ENCODE measurements around the gene POLR2L.

The POLR2L gene

DNA sequence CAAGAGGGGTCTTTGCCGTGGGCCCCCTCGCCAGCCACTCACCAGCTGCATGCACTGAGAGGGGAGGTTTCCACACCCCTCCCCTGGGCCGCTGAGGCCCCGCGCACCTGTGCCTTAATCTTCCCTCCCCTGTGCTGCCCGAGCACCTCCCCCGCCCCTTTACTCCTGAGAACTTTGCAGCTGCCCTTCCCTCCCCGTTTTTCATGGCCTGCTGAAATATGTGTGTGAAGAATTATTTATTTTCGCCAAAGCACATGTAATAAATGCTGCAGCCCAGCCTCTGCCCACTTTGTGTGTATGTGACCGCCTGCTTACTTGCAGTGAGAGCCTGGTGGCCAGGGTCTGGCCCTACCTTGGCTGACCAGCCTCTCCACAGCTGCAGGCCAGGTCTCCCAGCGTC lies 17.4 kb downstream of the POLR2L start:
- DNase-seq, result no peak

DNA sequence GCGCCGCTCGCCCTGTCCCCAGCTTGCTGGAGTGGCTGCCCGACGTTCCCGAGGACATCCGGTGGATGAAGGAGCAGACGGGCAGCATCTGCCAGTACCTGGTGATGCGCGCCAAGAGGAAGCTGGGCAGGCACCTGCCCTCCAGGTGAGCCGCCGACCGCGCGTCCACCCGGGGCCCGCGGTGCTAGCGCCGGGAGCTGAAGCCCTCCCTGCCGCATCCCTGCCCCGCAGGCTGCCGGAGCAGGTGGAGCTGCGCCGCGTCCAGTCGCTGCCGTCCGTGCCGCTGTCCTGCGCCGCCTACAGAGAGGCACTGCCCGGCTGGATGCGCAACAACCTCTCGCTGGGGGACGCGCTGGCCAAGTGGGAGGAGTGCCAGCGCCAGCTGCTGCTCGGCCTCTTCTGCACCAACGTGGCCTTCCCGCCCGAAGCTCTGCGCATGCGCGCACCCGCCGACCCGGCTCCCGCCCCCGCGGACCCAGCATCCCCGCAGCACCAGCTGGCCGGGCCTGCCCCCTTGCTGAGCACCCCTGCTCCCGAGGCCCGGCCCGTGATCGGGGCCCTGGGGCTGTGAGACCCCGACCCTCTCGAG lies 17.9 kb downstream of the POLR2L start:
- no peak for DNase-seq

DNA sequence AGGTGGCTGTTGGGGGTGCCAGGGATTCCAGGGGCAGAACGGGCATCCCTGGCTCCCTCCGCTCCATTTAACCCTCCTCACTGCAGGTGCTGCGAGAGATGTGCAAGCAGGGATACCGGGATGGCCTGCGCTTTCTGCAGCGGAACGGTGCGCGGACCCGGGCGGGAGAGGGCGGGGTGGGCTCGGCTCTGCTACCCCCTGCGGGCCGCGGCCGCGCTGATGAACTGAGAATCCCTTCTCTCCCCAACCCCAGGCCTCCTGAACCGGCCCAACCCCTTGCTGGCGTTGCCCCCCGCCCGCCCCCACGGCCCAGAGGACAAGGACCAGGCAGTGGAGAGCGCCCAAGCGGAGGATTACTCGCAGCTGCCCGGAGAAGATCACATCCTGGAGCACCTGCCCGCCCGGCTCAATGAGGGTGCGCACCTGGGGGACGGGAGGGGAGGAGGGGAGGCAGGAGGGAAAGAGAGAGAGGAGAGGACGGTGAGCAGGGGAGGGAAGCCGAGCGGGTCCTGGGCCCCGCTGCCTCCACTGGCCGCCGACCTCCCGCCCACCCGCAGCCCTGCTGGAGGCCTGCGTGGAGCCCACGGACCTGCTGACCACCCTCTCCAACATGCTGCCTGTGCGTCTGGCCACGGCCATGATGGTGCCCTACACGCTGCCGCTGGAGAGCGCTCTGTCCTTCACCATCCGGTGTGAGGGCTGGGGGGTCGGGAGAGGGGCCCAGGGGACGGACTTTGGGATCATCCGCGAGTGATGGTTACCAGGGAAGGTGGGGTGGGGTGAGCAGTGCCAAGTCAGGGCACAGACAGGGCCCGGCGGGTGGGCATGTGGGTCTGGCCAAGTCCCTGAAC lies 18.7 kb downstream of the POLR2L start:
- DNase-seq, result no peak

DNA sequence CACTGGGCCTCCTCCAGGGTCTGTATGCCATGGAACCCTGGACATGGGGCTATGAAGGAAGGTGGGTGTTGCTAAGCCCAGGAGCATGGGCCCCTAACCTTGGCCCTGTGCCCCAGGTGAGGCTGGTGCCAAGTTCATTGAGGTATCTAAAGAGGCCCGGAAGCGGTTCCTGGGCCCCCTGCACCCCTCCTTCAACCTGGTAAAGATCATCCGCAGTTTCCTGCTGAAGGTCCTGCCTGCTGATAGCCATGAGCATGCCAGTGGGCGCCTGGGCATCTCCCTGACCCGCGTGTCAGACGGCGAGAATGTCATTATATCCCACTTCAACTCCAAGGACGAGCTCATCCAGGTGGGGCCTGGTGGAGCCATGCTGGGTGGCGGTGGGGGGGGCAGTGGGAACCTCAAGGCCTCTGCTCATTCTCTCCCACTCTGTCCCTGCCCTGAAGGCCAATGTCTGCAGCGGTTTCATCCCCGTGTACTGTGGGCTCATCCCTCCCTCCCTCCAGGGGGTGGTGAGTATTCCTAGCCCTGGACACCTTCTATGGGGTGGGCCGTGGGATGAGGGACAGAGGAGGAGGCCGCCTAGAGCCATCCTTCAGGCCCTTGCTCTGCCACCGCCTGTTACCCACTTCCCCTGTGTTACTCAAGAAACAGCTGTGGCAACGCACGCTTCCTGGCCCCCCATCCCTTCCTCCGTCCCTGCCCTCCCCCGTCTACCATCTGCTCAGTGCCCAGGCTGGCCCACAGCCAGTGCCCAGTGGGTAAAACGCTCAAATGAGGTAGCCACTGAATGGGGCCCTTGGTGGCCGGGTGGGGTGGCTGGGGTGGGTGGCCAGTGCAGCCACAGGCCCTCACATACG lies 20.6 kb downstream of the POLR2L start:
- no peak for DNase-seq

DNA sequence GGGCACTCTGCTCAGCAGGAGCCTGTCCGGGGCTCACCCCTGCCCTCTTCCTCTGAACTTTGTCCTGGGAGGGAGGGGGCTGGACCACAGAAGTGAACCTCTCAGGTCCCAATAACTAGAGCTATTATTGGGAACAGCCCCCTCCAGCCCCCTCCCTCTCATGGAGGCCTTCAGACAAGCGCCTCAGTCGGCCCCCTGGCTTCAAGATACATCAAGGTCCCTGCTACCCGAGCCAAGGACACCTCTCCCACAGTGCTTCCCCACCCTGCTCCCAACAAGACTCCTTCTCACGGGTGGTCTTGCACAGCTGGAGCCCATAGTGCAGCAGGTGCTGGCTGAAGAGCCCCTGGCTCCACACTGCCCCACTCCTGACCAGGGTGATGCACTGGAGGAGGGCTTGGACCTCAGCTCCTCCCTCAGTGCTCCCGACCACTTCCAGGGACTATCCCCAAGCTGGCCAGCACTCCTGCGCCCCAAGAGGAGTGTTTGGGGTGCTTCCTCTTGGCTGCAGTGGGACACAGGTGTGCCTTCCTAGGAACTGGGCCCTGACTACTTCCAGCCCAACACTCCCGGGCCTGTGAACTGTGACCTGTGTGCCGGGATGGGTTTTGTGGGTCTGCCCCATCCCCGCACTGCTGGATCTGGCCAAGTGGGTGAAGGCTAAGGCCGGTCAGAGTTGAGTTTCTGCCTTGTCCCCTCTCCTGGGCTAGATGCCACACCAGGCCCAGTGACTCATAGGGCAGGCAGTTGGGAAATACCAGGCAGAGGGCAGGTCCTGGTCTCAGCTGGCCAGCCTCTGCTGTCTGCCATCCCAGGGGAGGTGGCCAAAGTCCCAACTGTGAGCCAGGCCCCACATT lies 21.4 kb downstream of the POLR2L start:
- DNase-seq, result no peak

DNA sequence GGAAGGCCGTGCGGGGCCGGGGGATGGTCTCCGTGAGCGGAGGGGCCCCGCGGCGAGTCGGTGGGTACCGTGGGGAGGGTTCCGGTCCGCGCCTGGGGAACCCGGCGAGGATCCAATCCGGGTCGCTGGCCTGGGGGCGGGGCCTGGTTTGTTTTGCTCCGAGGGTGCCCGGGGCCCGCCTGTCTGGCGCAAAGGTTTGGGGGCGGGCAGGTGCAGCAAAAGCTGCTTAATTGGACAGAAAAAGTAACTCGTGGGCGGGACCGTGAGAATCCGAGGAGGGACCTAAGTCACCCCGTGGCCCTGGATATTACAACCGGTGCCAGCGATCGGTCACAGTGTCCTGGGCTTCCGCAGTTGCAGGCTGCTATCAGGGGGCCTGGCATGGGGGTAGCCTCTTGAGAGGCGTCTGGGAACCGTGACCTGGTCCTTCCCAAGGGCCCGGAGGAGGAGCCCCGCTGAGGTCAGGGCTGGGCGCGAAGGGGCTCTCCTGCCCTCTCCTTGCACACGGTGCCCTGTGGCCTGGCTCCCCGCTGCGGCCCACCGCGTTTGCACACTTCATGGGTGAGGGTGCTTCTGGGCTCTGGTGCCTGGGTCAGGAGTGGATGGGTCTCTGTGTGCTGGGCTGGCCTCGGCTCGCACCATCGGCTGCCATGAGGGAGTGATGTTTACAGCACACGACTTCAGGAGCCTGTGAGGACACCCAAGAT lies 22.2 kb downstream of the POLR2L start:
- peak; percentile 89 to 97 (median 92) for DNase-seq

DNA sequence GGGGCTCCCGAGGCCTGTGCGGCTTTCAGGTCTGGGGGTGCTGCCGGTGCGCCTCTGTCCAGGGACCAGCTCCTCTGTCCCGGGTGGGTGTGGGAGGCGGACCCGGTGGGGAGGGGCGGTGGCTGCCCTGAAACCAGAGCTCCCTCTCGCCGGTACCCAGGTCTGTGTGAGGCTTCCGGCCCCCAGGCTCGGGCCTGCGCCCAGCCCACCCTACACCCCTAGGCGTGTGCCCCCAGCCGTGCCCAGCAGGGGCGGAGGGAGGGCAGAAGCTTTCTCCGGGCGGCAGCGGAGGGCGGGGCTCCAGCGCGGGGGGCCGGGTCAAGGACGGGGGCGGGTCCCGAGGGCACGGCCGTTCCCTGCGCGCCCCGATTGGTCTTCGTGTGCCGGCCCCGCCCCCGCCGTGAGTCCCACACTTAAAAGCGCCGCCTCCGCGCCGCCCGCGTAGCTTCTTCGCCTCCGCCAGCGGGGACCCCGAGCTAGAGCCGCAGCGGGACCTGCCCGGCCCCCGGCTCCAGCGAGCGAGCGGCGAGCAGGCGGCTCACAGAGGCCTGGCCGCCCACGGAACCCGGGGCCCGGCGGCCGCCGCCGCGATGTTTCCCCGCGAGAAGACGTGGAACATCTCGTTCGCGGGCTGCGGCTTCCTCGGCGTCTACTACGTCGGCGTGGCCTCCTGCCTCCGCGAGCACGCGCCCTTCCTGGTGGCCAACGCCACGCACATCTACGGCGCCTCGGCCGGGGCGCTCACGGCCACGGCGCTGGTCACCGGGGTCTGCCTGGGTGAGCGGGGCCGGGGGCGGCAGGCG lies 23.0 kb downstream of the POLR2L start:
- DNase-seq, result peak; percentile 84 to 94 (median 90)

DNA sequence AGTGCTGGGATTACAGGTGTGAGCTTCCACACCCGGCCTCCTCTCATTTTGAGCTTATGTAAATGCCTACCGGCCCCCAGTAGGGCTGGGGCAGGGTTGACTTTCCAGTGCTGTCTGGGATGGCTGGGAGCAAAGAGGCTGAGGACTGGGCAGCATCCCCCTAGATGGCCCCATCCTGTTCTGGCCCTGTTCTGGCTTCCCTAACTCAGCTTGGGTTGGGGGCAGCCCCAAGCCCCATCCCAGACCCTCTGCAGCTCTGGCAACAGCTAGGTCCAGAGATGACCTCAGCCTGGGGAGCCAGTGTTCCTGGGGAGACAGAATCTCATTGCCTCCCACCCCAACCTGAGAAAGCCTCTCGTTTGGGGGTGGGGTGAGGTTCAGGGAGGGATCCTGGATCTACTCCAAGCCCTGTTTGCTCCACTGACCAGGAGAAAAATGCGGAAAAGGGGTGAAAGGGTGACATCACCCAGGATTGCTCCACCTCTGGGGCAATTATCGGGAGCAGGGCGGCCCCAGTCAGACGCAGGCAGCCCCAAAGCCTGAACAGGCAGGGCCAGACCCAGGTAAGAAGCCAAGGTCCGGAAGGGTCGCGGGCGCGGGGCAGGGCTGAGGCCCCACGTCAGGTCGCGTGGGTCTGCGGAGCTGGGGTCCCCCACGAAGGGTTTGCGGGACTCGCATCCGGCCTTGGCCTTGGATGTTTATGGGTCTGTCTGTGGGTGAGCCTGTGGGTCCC lies 23.8 kb downstream of the POLR2L start, which contains the start of gene PNPLA2:
TSS of gene PNPLA2 (plus strand) at position 519 of the 733 bp plus-strand sequence. CDS start 805 bp downstream, outside the sequence.
- DNase-seq, result no peak

DNA sequence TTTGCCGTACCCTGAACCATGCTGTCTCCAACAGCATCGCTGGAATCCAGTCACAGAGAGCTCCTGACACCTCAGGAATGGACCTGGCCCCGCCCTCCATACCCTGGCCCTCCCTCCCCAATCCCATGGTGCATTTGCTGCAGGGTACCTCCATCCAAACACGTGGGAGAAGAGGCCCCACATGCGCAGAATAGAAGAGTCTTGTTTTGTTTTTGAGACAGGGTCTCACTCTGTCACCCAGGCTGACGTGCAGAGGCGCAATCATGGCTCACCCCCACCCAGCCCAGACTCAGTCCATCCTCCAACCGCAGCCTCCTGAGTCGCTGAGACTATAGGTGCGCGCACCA lies 25.9 kb downstream of the POLR2L start:
- no peak for DNase-seq

DNA sequence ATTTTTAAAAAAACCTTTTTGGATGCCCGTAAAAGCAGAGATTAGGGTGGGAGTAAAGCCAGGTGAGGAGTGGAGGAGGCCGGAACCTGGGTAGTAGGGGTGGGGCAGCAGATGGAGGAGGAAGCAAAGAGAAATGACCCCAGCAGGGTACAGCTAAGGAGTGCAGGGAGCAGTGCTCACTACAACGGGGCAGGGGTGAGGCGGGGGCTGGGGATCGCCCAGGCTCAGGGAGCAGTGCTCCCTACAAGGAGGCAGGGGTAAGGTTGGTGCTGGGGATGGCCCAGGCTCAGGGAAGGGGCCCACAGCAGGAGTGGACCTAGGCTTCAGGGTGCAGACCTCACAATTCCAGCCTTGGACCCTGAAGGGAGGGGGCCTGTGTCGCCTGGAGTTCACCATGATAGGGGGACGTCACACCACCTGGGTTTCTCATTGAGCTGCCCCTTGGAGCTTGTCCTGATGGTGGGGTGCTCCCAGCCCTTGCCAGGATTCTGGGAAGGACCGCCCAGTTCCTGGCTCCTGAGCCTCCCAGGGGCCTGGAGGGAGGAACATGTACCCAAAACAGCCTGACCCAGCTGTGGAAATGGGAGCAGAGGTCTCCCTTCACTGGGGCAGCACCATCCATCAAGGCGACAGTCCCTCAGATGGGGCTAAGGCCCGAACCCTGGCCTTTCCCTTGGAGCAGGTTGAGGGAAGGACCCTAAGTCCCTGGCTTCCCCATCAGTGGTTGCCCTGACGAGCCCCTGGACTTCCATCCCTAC lies 26.5 kb downstream of the POLR2L start:
- DNase-seq, result no peak

DNA sequence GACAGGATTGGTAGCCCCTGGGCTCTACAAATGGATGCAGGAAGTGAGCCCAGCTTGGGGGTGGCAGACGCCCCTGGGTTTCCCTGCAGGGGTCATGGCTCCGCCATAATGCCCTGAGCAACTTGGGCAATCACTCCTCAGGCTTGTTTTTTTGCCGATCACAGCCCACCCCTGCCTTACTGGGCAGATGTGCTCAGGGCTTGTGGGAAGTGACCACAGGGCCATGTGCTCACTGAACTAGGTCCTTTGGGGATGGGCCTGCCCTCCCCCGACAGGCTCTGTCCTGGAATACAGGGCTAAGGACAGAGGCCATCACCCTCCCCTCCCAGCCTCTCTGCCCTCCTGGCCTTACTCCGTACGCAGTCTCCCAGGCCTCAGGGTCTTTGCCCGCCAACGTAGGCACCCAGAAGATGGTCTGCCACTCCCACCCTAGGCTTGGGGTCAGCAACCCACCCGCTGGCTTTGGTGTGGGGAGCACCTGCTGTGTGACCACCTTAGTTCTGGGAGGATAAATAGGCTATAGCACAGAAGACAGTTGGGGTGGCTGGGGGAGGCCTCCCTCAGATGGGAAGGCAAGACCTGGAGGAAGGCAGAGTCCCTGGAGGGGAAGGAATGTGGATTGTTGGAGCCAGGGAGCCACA lies 28.8 kb downstream of the POLR2L start:
- no peak for DNase-seq

DNA sequence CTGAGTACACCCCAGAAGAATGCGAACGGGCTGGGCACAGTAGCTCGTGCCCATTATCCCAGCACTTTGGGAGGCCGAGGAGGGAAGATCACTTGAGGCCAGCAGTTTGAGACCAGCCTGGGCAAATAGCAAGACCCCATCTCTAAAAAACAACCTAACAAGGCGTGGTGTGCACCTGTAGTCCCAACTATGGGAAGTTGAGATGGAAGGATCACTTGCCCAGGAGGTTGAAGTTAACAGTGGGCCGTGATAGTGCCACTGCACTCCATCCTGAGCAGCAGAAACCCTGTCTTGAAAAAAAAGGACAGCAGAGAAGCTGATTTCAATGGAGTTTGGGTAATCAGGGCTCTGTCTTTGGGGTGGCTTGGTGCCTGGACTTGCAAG lies 29.3 kb downstream of the POLR2L start:
- DNase-seq, result no peak

DNA sequence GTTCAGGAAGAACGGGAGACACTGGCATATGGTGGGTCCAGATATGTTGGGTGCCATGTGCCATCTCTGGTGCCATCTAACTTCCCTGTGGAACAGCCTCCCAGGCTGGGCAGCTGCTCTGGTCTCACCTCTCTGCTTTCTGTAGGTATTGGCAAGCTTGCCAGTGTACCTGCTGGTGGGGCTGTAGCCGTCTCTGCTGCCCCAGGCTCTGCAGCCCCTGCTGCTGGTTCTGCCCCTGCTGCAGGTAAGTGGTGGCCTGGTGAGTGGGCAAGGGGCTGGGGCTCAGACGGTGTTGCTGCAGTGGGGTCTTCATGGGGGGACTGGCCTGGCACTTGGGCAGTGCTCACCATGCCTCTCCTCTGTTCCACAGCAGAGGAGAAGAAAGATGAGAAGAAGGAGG lies 29.9 kb downstream of the POLR2L start:
- DNase-seq, result no peak

DNA sequence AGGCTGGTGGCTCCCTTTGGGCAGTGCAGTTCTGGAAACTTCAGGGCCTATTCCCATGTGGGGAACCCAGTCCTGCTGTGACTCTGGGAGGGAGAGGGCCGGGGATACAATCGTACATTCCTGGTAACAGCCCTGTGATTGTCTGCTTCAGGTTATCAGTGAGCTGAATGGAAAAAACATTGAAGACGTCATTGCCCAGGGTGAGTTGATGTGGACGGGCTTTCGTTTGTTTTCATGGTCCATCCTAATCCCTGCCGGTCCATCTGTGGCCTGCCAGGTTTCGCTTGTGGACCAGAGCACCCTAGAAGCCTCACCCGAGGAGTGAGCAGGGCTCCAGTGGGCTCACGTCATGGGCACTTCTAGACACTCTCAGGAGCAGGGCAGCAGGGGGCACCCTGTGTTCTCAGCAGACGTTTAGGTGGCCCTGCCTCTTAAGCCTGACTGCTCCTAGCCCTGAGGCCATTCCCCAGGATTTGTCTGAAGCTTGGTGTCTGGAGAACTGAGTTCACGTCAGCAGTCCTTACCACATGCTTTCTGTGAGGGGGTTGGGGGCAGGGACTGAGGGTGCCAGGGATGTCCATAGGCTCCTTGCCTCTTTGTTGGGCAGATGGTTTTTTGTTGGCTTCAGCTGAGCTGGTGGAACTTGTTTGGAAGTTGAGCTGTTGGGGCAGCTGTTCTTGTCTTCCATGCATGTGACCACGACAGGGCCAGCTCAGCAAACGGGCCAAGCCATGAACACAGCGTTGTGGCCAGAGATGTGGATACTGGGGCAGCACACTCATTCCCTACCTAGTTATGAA lies 30.7 kb downstream of the POLR2L start:
- no peak for DNase-seq

DNA sequence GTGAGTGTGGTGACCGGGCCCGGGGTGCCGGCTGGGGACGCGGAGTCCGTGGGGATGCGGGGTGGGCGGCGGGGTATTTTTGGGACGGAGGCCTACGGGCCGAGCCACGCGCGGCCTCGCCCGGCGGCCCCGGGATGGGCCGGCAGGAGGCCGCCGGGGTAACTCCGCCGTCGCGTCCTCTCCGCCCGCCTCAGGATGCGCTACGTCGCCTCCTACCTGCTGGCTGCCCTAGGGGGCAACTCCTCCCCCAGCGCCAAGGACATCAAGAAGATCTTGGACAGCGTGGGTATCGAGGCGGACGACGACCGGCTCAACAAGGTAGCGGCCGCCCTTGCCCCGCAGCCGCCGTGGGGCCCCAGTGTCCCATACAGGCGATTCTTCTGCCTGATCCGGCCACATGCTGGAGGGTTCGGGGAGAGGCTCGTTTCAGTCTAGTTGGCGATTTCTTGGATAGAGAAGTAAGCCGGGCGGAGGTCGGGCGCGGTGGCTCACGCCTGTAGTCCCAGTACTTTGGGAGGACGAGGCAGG lies 32.2 kb downstream of the POLR2L start:
- DNase-seq, result no peak

DNA sequence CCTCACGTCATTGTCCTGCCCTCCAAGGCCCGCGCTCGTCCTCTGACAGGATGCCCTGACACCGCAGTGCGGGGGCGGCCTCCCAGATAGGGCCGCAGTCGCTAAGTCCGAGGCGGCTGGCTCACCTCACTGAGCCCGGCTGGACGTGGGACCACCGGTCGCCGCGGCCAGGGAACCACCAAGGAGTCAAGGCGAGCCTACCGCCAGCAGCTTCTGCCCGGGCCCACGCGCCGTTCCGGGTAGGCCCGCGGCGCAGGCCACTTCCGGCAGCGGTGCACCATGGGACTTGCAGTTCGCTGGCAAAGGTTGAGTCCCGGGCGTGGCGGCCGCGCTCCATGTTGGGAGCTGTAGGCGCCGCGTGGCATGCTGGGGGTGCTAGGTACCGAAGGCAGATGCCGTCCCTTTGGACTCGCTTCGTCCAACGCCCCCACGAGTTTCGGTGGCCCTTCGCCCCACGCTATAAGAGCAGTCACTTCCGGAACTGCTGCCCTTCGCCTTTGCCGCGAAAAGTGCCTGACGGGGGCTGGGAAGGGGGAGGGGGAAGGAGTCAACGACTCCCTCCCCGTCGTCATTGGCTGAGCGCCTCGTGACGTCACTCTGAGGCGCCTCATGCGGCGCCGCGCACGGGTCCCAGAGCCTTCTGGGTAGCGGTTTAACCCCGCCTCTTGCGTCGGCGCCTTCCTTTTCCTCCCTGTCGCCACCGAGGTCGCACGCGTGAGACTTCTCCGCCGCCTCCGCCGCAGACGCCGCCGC lies 32.9 kb downstream of the POLR2L start, which contains the start of gene RPLP2:
TSS of gene RPLP2 (plus strand) at position 681 of the 753 bp plus-strand sequence. CDS start 268 bp downstream, outside the sequence.
- peak; percentile 95 to 98 (median 97) for DNase-seq

Data from T-helper 2 cell (primary cell).